ENCODE measurements around the gene NACAD.

The NACAD gene, protein sequence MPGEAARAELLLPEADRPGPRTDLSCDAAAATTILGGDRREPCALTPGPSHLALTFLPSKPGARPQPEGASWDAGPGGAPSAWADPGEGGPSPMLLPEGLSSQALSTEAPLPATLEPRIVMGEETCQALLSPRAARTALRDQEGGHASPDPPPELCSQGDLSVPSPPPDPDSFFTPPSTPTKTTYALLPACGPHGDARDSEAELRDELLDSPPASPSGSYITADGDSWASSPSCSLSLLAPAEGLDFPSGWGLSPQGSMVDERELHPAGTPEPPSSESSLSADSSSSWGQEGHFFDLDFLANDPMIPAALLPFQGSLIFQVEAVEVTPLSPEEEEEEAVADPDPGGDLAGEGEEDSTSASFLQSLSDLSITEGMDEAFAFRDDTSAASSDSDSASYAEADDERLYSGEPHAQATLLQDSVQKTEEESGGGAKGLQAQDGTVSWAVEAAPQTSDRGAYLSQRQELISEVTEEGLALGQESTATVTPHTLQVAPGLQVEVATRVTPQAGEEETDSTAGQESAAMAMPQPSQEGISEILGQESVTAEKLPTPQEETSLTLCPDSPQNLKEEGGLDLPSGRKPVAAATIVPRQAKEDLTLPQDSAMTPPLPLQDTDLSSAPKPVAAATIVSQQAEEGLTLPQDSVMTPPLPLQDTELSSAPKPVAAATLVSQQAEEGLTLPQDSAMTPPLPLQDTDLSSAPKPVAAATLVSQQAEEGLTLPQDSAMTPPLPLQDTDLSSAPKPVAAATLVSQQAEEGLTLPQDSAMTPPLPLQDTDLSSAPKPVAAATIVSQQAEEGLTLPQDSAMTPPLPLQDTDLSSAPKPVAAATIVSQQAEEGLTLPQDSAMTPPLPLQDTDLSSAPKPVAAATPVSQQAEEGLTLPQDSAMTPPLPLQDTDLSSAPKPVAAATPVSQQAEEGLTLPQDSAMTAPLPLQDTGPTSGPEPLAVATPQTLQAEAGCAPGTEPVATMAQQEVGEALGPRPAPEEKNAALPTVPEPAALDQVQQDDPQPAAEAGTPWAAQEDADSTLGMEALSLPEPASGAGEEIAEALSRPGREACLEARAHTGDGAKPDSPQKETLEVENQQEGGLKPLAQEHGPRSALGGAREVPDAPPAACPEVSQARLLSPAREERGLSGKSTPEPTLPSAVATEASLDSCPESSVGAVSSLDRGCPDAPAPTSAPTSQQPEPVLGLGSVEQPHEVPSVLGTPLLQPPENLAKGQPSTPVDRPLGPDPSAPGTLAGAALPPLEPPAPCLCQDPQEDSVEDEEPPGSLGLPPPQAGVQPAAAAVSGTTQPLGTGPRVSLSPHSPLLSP (N-terminal part only)

GRCh38 chr7:45088821-45089340 is at the start of gene NACAD:
NACAD (minus strand) TSS chr7:45088969; CDS start chr7:45088894, 75 bp downstream.
- DNase-seq = peak; percentile 51

DNA sequence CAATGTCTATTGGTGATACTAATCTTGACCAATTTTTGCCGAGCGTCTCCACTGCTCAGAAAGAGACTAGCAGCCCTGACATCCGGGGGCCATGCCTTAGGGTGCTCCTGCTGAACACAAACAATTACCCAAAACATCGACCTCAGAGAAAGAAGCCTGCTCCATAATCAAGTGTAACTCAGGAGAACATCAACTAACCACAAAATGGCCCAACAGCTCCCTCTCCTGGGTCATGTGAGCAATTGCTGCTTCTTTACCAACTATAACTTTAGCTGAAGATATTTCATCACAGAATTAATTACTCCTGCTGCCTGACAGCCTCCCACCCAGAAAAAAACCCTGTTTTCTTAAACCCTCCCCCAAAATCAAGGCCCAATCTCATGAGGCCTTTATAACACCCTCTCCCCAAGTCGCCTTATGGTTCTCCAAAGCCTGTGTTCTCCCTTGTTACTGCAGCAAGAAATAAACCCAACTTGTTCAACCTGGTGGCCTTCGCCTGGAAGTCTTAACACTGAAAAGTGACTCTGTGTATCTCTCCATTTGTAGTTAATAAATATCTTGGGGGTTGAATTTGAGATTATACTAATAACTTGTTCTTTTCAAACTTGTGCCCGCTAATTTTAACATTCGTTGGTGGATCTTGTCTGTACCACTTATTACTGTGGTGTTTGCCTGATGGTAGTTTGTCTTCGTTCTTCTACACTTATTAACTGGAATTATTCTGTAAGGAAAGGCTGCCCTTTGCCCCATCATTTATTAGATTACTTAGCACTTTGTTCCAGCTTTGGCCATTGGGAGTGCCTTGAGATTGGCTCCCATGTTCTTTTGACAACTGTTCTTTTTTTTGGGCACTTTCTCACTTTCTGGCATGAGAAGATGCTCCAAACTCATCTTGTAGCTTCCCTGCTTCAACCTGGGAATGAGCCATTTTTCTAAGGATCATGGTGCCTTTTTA is 47.6 kb upstream of the NACAD start:
- peak; percentile 66 for DNase-seq

DNA sequence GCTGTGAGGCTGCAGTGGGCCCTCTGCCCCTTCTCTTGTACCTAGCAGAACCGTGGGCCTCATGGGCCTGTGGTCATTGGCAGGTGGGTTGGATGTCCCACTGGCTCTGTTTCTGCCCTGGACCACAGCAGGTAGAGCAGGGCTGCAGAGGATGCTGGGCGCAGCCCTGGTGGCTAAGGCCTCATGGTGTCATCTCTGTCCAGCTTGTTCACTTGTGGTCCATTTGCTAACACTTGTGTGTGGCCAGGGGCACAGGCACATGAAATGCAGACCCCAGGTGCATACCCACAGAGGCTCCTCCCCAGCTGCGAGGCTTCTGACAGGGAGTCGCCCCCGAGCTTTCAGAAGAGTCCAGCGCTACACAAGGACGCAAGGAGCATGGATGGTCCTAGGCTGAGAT is 45.1 kb upstream of the NACAD start:
- DNase-seq = no peak

- DNase-seq = no peak
Measured at GRCh38 chr7:45133352-45133751, 44.6 kb upstream of the NACAD start.

DNA sequence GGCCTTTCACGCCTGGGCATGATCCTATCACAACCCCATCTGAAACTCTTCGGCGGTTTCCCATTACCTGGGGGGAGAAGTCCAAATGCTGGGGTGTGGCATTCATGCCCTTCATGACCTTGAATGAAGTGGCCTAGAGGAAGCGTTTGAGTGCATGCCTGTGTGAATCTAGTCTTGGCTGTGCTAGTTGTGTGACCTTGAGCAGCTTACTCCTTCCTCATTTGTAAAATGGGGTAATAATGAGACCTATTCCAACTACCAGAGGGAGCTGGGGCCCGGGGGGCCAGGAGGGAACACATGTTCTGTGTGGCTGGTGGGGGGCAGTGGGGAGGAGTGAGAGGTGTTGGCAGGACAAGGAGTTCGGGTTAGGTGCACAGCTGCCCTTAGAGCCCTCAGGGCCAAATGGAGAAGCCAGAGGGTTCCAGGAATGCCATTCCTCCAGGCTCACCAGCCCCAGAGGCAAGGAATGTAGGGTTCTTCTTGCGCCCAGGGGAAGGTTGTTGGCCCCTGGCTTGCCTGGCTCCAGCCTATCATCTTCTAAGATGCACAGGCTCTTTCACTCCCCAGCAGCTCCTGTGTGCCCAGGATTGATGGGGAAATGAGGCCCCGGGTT is 44.0 kb upstream of the NACAD start:
- no peak for DNase-seq

DNA sequence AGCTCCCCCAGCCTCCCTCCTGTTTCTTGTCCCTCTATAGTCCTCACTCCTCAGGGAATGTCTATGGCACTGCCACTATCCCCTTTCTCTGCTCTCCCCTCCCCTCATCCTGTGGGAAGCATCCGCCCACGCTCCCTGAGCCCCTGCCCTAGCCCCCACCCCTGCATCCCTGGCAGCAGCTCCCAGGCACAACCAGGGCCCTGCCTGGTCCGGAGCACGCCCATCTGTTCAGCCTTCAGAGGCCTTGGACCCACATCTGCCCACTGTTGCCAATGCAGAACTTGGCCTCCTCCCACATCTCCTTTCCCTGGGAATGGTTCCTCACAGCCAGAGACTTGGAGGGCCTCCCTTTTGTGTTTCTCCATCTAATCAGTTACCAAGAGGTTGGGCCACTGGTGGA is 43.1 kb upstream of the NACAD start:
- DNase-seq = no peak

DNA sequence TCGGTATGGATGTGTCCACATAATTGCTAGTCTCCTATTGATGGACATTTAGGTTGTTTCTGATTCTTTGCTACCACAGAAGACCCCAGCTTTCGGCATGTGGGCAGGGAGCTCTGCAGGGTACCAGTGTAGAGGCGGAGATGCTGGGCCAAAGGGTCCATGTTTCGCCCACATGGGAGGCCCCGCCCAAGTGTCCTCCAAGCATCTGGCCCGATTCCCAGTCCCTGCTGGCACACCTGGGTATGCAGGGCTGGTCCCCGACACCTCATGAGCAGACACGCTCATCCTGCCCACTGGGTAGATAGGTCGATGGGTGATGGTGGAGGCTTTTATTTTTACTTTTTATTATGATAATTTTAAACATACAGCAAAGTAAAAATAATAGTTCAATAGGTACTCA is 42.1 kb upstream of the NACAD start:
- DNase-seq = no peak

DNA sequence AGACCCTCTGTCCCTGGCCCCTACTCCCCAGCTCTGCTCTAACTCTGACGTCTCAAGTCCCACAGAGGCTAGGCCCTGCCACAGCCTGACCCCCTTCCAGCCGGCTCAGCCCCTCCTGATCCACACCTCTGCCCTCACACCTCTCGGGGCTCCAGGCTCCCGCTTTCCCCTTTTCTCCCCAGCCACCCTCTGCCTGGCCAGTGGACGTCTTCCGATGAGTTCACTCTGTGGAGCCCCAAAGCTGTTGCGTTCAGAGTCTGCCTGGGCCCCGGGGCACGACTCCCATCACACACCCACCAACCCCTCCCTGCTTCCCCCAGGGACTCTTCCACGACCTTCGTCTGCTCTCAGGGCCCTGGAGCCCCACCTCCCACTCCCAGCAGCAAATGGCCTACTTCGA is 41.1 kb upstream of the NACAD start:
- no peak for DNase-seq

- no peak for DNase-seq
Measured at GRCh38 chr7:45129181-45129800, 40.5 kb upstream of the NACAD start.

DNA sequence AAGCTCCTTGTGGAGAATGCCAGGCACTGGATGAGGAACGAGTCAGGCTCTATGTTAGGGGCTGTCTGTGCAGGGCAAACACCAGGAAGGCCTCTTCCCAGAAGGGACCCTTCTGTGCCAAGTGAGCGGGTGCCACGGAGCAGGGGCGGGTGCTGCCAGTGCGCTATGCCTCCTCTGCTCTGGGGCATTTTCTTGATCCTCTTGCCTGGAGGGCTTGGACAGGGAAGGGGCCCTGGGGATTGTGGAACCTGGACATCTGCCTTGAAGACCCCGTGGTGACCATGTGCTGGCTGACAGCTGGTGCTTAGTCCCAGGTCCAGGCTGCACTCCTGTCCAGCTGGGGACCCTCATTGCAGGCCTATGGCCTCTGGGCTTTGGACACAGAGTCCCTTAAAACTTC is 38.2 kb upstream of the NACAD start:
- DNase-seq = no peak

GRCh38 chr7:45126201-45126600 is 37.4 kb upstream of the NACAD start:
- no peak for DNase-seq

GRCh38 chr7:45125193-45125904 is 36.6 kb upstream of the NACAD start:
- DNase-seq = no peak

GRCh38 chr7:45123913-45124710 is 35.3 kb upstream of the NACAD start:
- no peak for DNase-seq

DNA sequence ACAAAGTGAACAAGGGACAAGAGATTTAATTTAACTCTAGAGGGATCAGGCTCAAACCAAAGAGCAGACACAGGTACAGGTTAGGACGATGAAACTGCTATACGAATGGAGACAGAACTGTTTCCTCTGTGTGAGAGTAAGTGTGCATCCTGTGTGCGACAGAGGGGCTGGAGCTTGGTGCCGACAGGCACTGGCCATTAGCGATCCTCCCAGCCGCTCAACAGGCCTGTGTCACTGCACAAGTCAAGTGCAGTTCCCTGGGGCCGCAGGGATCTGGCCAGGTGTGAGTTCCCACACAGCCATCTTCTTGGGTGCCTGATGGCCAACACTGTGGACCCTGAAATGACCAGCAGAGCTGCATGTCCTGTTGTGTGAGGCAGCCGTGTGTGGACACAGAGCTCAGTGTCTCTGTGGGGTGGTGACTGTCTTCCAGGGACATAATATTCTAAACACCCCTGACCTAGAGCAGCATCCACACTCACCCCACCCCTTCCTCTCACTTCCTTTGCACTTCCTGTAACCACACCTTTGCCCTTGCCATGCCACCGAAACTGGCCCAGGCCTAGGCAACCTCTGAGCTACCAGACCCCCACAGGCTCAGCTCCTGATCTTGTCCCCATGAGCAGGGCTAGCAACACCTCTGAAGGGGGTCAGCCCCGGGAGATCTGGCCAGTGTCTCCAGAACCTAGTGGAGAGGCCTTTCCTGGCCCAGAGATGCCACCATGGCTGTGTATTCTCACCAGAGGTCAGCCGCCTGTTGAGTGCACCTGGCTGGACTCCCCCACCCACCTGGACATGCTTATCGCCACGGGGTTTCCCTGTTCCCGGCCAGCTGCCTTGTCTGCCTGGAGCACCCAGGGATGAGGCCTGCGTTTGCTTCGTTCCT is 34.4 kb upstream of the NACAD start:
- no peak for DNase-seq

DNA sequence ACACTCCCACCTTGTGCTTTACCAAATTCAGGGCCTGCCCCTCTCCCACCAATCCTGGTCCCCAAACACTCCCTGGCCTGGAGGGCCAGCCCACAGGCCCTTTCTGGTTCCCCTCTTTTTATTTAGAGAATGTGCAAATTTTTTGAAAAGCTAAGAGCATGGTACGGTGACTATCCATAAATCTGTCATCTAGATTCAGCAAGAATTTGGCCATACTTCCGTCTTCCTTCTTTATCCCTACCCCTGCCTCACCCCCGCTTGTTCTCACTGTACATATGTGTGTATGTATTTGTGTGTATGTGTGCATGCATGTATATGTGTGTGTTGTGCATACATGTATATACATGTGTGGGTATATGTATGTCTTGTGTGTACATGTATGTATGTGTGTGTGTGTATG is 30.8 kb upstream of the NACAD start:
- no peak for DNase-seq

- DNase-seq = no peak
Measured at GRCh38 chr7:45118889-45119331, 30.1 kb upstream of the NACAD start.

- DNase-seq = no peak
Measured at GRCh38 chr7:45118292-45118691, 29.5 kb upstream of the NACAD start.

DNA sequence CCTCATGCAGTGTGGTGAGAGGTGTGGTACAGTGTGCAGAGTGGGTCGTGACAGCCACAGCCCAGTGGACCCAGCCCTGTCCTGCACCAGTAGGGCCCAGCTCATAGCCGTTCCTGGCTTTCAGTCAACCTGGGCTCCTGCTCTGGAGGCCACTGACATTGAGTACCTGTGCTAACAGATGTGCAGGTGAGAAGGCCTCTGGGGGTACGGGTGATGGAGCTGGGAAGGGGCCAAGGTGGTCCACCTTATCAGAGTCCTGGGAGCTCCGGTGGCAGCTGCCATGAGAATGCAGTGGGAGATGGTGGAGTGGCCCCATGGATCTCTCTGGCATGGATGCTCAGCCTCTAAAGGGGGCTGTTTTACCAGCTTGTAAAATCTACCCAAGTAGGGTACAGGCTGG is 28.8 kb upstream of the NACAD start:
- DNase-seq = no peak

All from activated CD8-positive, alpha-beta memory T cell treated with anti-CD3 and anti-CD28 coated beads, Interleukin-2, amount 50 U/mL, for 4 hours (primary cell).